AG09319 (cell line): ENCODE measurements around the gene HADHB.
A peak's percentile ranks its signal among the peaks of the same experiment; 100 is the strongest.
"Not testable (repeated sequence)": the region's sequence is repeated elsewhere in the genome, so short reads cannot be mapped to it uniquely, and the experiment has no call there.

Experiments
- DNase-seq: peaks from one replicate; pipeline ENCODE4 v3.0.0-alpha.2; 2010; ENCODE audit warnings: low read depth; ENCODE audit errors: extremely low read depth
- TF ChIP-seq, protein P1 (sequence below): IDR thresholded peaks from 2 replicates; pipeline ENCODE4 v1.5.1; 2011; ENCODE audit warnings: low read depth, mild to moderate bottlenecking, inconsistent platforms, low read length, moderate library complexity

The HADHB gene

DNA sequence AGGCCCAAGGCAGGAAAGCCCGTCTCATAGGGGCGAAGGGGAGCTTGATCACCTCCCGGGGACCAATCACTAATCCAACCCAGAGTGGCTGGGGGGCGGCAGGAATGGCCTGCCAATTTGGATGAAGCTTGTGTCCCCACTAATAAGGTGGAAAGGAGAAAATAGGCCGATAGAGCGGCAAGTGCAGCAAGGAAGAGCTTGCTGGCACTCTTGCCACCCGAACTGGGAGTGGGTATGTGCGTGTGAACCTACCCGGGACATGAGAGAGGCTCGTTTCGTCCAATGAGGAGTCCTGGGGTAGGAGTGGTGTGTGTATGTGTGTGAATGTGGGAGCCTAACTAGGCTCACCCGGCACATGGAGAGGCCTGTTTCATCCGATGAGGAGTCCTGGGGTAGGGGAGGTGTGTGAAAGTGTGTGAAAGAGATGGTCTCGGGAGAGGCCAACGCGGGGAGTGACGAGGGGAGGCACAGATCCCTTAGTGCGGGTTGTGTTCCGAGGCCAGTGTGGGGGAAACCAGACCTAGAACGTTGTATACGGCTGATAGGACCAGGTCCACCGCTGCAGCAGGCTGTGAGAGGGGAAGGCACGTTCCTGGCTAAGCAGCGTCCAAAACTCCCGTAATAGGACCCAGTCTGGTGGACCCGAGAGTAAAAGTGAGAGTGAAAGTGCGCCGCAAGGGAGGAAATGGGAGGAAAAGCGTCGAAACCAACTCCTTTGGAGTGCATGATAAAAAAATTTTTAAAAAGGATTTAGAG lies 54.1 kb downstream of the HADHB start:
- peak; percentile 30 for DNase-seq
- TF ChIP-seq, protein P1, sequence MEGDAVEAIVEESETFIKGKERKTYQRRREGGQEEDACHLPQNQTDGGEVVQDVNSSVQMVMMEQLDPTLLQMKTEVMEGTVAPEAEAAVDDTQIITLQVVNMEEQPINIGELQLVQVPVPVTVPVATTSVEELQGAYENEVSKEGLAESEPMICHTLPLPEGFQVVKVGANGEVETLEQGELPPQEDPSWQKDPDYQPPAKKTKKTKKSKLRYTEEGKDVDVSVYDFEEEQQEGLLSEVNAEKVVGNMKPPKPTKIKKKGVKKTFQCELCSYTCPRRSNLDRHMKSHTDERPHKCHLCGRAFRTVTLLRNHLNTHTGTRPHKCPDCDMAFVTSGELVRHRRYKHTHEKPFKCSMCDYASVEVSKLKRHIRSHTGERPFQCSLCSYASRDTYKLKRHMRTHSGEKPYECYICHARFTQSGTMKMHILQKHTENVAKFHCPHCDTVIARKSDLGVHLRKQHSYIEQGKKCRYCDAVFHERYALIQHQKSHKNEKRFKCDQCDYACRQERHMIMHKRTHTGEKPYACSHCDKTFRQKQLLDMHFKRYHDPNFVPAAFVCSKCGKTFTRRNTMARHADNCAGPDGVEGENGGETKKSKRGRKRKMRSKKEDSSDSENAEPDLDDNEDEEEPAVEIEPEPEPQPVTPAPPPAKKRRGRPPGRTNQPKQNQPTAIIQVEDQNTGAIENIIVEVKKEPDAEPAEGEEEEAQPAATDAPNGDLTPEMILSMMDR, result no peak

DNA sequence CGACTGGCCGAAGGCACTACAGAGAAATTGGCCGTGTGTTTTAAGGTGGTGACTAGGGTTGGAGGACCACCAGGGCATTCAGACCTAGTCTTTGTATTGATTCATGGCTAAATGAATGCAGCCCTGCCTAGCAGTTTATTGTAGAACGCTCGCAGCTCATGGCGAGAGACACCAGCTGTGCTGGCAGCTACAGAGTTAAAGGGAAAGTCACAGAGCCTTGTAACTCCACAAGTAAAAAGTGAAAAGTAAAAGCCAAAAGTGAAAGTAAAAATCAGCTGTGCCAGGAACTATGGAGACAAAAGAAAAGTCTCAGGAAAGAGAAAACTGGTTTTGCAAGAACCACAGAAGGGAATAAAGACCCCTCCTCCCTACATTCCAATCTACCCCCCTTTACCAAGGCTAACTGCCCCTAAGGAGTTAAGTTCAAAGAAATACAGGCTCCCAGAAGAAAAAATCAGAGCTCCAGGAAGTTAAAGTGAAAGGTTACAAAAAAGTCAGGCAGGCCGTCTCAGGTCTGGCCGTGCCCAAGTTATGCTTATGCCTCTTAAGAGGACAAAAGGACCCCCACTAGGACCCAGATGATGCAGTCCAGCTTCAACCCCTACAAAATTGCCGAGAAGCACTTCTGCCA lies 54.8 kb downstream of the HADHB start:
- DNase-seq, result peak; percentile 28
- TF ChIP-seq, protein P1, result no peak

DNA sequence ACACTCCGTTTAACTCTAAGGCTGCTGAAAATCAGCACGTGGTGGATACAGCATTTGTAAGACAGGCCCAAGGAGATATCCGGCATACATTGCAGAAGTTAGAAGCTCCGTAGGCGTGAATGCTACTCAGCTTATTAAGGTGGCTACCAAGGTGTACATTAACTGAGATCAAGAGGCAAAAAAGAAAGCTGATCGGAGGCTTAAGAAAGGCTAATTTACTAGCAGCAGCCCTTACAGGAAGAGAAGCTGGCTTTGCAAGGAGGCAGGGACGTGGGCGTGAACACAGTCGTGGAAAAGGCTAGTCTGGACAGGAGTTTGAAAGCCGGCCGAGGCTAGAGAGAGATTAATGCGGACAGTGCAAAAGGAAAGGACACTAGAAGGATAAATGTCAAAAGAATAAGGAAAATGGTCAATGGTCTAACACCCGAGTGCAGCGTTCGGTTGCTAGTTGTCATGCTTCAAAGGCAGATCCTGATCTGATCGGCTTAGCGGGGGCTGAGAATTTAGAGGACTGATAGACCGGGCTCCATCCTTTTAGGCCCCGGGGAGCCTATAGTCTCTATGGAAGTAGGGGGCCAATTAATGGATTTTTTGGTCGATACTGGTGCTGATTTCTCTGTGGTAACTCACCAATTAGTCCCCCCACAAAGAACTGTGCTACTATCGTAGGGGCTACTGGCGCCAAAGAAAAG lies 55.6 kb downstream of the HADHB start:
- DNase-seq, result no peak
- TF ChIP-seq, protein P1, result no peak

DNA sequence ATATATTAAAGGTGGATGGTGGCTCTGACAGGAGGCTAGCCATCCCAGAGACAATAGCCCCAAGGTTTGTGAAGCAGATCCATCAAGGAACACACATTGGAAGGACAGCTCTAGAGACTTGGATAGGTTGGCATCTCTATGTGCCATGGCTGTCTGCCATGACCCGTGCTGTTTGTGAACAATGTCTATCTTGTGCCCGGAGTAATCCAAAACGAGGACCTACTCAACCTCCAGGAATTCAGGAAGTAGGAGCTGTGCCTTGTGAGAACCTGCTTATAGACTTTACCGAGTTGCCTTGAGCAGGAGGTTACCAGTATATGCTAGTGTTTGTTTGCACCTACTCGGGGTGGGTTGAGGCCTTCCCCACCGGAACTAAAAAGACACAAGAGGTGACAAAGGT lies 58.1 kb downstream of the HADHB start:
- TF ChIP-seq, protein P1, result no peak
- DNase-seq, result no peak

DNA sequence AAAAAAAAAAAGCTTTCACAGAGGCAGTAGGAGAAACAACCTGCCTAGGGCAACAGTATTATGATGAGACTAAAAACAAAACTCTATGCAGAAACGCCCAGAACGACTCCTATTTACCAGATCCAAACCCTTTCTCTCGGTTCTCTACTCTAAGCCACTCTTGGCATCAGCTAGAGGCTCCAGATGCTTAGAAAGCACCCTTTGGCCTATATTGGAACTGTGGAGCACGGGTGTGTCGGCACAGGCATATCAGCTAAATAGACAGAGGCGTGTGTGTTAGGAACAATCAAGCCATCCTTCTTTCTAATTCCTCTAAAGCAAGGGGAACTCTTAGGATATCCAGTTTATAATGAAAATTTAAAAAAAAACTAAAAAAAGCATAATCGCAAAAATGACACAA lies 60.4 kb downstream of the HADHB start:
- not testable (repeated sequence) for DNase-seq

DNA sequence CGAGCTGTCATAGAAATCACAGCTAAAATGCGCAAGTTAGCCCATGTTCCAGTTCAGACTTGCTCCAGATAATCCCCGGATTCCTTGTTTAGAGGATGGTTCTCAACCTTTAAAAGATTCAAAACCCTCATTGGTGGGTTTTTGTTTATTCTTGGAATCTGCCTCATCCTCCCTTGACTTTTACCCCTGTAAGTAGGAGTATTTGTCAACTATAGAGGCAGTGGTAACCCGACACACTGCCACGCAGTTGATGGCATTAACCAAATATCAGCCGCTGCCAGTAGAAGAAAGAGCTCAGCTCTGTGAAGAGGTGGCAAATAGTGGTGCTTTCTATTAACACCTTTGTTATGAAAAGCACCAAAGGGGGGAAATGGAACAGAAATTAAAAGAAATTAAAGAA lies 60.8 kb downstream of the HADHB start:
- DNase-seq, result no peak
- TF ChIP-seq, protein P1, result no peak

DNA sequence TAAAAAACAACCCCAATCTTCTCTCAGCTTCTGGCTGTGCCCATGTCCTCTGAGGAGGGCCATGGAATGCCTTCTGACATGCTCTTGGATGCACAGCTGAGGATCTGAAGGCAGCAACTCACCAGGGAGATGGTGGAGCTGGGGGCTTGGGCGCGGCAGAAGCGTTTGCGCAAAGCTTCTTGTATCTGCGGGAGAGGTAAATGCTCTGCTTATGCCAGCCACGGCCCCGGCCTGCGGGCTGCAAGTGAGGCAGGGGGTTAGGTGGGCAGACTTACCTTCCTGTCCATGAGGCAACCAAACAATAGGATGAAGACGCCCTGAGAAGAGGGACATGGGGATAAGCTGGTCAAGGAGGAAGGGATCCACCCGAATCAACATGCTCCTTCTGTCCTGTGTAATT lies 65.2 kb downstream of the HADHB start:
- no peak for DNase-seq
- TF ChIP-seq, protein P1, result no peak
